Esophagus muscularis mucosa (tissue), 4 donors: ENCODE data around the gene CABCOCO1.

Experiments used
- CTCF ChIP-seq, 3 experiments: fragments of 200-600 bp in 2 of 3; fragments of 450-650 bp in 1 of 3; sonication (generic) in 2 of 3; IDR thresholded peaks; one replicate each; pipeline ENCODE4 v1.5.1; 2017 to 2019; ENCODE audit warnings: antibody characterized with exemption in 3 of 3, mild to moderate bottlenecking in 2 of 3, moderate library complexity in 1 of 3
- EP300 ChIP-seq: sonication (generic); formaldehyde crosslinking; IDR thresholded peaks from one replicate; pipeline ENCODE4 v1.6.1; 2017; ENCODE audit warnings: antibody characterized with exemption
- POLR2A ChIP-seq: fragments of 450-650 bp; IDR thresholded peaks from one replicate; pipeline ENCODE4 v1.6.1; 2017; ENCODE audit warnings: antibody characterized with exemption, moderate library complexity, mild to moderate bottlenecking, low read depth
- POLR2AphosphoS5 ChIP-seq, 2 donors: sonication (generic); formaldehyde crosslinking; IDR thresholded peaks; one replicate each; pipeline ENCODE4 v1.6.1; 2017; ENCODE audit warnings: antibody characterized with exemption in 2 of 2

DNA sequence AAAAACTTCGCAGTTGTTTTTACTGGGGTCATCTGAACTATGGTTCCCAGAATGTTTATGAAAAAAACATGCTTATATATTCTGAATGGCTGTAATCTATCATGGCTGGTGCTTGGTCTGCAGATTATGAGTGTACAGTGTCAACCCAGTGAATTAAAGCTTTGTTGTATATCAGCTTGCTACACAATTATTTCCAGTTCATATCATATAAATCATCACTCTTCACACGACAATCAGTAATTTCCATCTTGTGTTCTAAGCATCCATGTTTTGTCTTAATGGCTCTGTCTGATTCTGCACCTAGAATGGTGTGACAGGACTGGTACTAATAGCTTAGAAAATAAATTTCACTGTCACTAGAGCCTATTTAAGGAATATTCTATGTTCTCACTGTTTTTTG, 83.6 kb downstream of the CABCOCO1 start:
- TF ChIP-seq CTCF (IDR thresholded peaks at IDR 0.05) (no peak), EP300 (no peak), POLR2AphosphoS5 (IDR thresholded peaks at IDR 0.05) (no peak), POLR2A (no peak)
